Motor neuron (in vitro differentiated cells): ENCODE results near the gene KLHL17. TPM values are rescaled to one million over a fixed set of nuclear protein-coding genes. Genes with fewer than 3 reads are reported as not detected.
"Not testable (repeated sequence)": the region's sequence is repeated elsewhere in the genome, so short reads cannot be mapped to it uniquely, and the experiment has no call there.

ENCODE experiments used
- ATAC-seq, 8 experiments: fragments of 200-7000 bp; cut with Tn5 transposase; replicated peaks in 6 of 8; 2 replicates each; pipeline ENCODE4 v1.8.0; 2021; ENCODE audit warnings: mild to moderate bottlenecking in 8 of 8, moderate library complexity in 8 of 8
- H3K27ac ChIP-seq, 2 donors: fragments of 250-450 bp; sonication (Bioruptor Pico); 2 replicates each; pipeline ENCODE4 v1.9.0; 2021; ENCODE audit warnings: antibody characterized with exemption in 2 of 2, mild to moderate bottlenecking in 2 of 2, moderate library complexity in 1 of 2
- H3K4me1 ChIP-seq, 2 donors: fragments of 250-450 bp; sonication (Bioruptor Pico); replicated peaks in 1 of 2; 2 replicates each; pipeline ENCODE4 v1.6.1; 2021; ENCODE audit warnings: antibody characterized with exemption in 2 of 2, mild to moderate bottlenecking in 2 of 2, moderate library complexity in 1 of 2
- H3K4me3 ChIP-seq, 5 donors: fragments of 250-450 bp; sonication (Bioruptor Pico); 2 replicates each; pipeline ENCODE4 v1.9.0; 2021; ENCODE audit warnings: antibody characterized with exemption in 5 of 5, mild to moderate bottlenecking in 5 of 5, moderate library complexity in 4 of 5
- WGBS, 10 experiments: fragments of 450-650 bp; shearing (Covaris generic); methylation state at CpG; one replicate each; pipeline ENCODE4 v1.0.0; 2022; 5-methylcytosine and 5-hydroxymethylcytosine counted together
- in situ Hi-C, 9 experiments: fragments of 400-800 bp; cut with MboI; loops; one replicate each; pipeline ENCODE4 v1.15.0; 2021; ENCODE audit warnings: low sequenced_read_pairs in 9 of 9, low pct_unique_long_range_greater_than_20kb in 2 of 9; ENCODE audit not compliant: unreplicated experiment in 9 of 9
- total RNA-seq, 8 experiments: library from RNA; unstranded; fragments of 300-600 nt; gene quantifications; 2 replicates each; pipeline versions ENCODE4 v1.2.3 to v1.2.4, GENCODE V29; 2022

The KLHL17 gene
- total RNA-seq, 8 experiments from 2014 or later: 4.1 to 24.6 (median 7.3) TPM

GRCh38 chr1:1003618-1004419 is 43.4 kb downstream of the KLHL17 start:
- Histone ChIP-seq H3K4me3 (no peak overlapping the region), H3K27ac (no peak overlapping the region), H3K4me1 (peaks cover 31 to 34% of the 10 kb centered on the region in 2 donors)
- in situ Hi-C loops: loop anchor here in 2 of 9 experiments (25.0 kb wide), 1 partner anchor 258 kb away; the partner anchor contains the start of gene UBE2J2 (in 2 of the 2)
- 20 to 100% (median 80%) methylated on average over 1 to 9 of the region's 22 CpGs; no CpG with 5 or more reads in 5 of the 10 experiments for WGBS, 10 experiments
- no peak for ATAC-seq

- Histone ChIP-seq H3K4me1 (peaks cover 31 to 34% of the 10 kb centered on the region in 2 donors), H3K4me3 (no peak overlapping the region), H3K27ac (peak overlapping the region; percentile 56 to 70)
- 25 to 83% (median 59%) methylated on average over 1 to 6 of the region's 7 CpGs; no CpG with 5 or more reads in 6 of the 10 experiments for WGBS, 10 experiments
- no peak for ATAC-seq
- in situ Hi-C loops: loop anchor here in 2 of 9 experiments (25.0 kb wide), 1 partner anchor 258 kb away; the partner anchor contains the start of gene UBE2J2 (in 2 of the 2)
These were observed 44.0 kb downstream of the KLHL17 start for GRCh38 chr1:1004420-1004779.

GRCh38 chr1:1004780-1005697 is 44.7 kb downstream of the KLHL17 start:
- in situ Hi-C loops: loop anchor here in 2 of 9 experiments (25.0 kb wide), 1 partner anchor 257 kb away; the partner anchor contains the start of gene UBE2J2 (in 2 of the 2)
- ATAC-seq: peak; percentile 2 to 23 (median 10)
- Histone ChIP-seq H3K4me1 (peaks cover 31 to 34% of the 10 kb centered on the region in 2 donors), H3K4me3 (no peak overlapping the region), H3K27ac (peak overlapping the region; percentile 56 to 70)
- WGBS, 10 experiments: 0 to 75% (median 22%) methylated on average over 2 to 8 of the region's 21 CpGs; no CpG with 5 or more reads in 3 of the 10 experiments

DNA sequence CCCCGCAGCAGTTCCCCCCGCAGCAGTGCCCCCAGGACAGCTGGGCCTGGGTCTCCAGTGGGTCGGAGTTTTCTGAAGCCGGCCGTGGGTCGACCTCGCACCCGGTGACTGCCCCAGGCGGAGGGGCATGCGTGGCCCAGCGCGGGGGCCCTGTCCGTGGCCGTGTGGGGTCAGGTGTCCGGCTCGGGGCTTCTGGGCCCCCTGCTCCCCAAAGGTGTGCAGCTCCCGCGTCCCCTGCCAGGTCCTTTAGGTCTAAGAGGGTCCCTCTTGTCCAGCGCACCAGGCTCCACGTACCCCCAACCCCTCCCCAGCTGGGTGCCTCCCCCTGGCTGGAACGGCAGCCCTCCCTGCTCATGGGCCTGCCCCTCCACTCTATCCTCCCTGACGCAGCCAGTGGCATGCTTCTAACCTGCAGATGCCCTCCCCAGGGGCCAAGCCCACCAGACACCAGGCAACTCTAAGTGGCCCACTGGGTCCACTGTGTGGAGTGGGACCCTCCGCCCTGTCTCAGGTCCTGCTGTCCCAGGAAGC is 45.5 kb downstream of the KLHL17 start:
- Histone ChIP-seq H3K27ac (peak overlapping the region; percentile 56 to 70), H3K4me1 (peaks cover 31 to 34% of the 10 kb centered on the region in 2 donors), H3K4me3 (no peak overlapping the region)
- ATAC-seq: peak in 1 of 8 experiments; percentile 0
- in situ Hi-C loops: loop anchor here in 2 of 9 experiments (25.0 kb wide), 1 partner anchor 256 kb away; the partner anchor contains the start of gene UBE2J2 (in 2 of the 2)
- no CpG with 5 or more reads among the region's 23 CpGs for WGBS, 10 experiments

- peak overlapping the region; percentile 56 to 70 for H3K27ac ChIP-seq
- in situ Hi-C loops: loop anchor here in 2 of 9 experiments (25.0 kb wide), 1 partner anchor 256 kb away; the partner anchor contains the start of gene UBE2J2 (in 2 of the 2)
- no peak overlapping the region for H3K4me3 ChIP-seq
- H3K4me1 ChIP-seq: peaks cover 31 to 34% of the 10 kb centered on the region in 2 donors
- WGBS, 10 experiments: 55 to 85% (median 75%) methylated on average over 4 to 24 of the region's 37 CpGs; no CpG with 5 or more reads in 4 of the 10 experiments
- peak in 5 of 8 experiments; percentile 6 to 45 (median 29) for ATAC-seq
These were observed 46.1 kb downstream of the KLHL17 start for GRCh38 chr1:1006305-1007159.

- in situ Hi-C loops: loop anchor here in 2 of 9 experiments (25.0 kb wide), 1 partner anchor 252 kb away; the partner anchor contains the start of gene UBE2J2 (in 2 of the 2)
- WGBS, 10 experiments: 0 to 100% (median 91%) methylated on average over 1 to 7 of the region's 8 CpGs; no CpG with 5 or more reads in 1 of the 10 experiments
- not testable (repeated sequence) for H3K27ac ChIP-seq, ATAC-seq, H3K4me3 ChIP-seq
- peaks cover 34 to 36% of the 10 kb centered on the region in 2 donors for H3K4me1 ChIP-seq
These were observed 49.7 kb downstream of the KLHL17 start for GRCh38 chr1:1010131-1010530.

- 75 to 100% (median 96%) methylated on average over 1 to 11 of the region's 14 CpGs; no CpG with 5 or more reads in 2 of the 10 experiments for WGBS, 10 experiments
- no peak for ATAC-seq
- in situ Hi-C loops: loop anchor here in 2 of 9 experiments (25.0 kb wide), 1 partner anchor 251 kb away; the partner anchor contains the start of gene UBE2J2 (in 2 of the 2)
These were observed 51.1 kb downstream of the KLHL17 start for GRCh38 chr1:1011396-1011949.

GRCh38 chr1:1012736-1013104 is 52.3 kb downstream of the KLHL17 start:
- not testable (repeated sequence) for H3K27ac ChIP-seq

More at GRCh38 chr1:1011396-1011949, 51.1 kb downstream of the KLHL17 start:
- Histone ChIP-seq H3K4me1 (peaks cover 23 to 27% of the 10 kb centered on the region in 2 donors), H3K27ac (no peak overlapping the region), H3K4me3 (no peak overlapping the region)

GRCh38 chr1:1013105-1013921 is 52.9 kb downstream of the KLHL17 start, which contains the start of gene ISG15:
Gene ISG15, plus strand, starts transcription at chr1:1013497. Its CDS starts 77 bp downstream, at chr1:1013574.
- 0 to 14% (median 5%) methylated on average over 1 to 26 of the region's 30 CpGs; no CpG with 5 or more reads in 1 of the 10 experiments for WGBS, 10 experiments
- peak; percentile 71 to 95 (median 83) for ATAC-seq
- peak within 1 kb of the TSS in 4 of 5 donors; percentile 19 to 34 (median 30) for H3K4me3 ChIP-seq
- peak within 1 kb of the TSS in 1 of 2 donors; percentile 21 for H3K27ac ChIP-seq
- peaks cover 18 to 23% of the 10 kb centered on the region in 2 donors for H3K4me1 ChIP-seq
- in situ Hi-C loops: loop anchor here in 2 of 9 experiments (25.0 kb wide), 1 partner anchor 249 kb away; the partner anchor contains the start of gene UBE2J2 (in 2 of the 2)

More at GRCh38 chr1:1012736-1013104, 52.3 kb downstream of the KLHL17 start:
- in situ Hi-C loops: loop anchor here in 2 of 9 experiments (25.0 kb wide), 1 partner anchor 250 kb away; the partner anchor contains the start of gene UBE2J2 (in 2 of the 2)
- WGBS, 10 experiments: 12 to 93% (median 79%) methylated on average over 1 to 13 of the region's 13 CpGs; no CpG with 5 or more reads in 2 of the 10 experiments
- ATAC-seq: peak in 1 of 8 experiments; percentile 5
- Histone ChIP-seq H3K4me1 (peaks cover 18 to 23% of the 10 kb centered on the region in 2 donors), H3K4me3 (peak overlapping the region in 2 of 5 donors; percentile 29 to 34)
